HepG2 (cell line): ENCODE measurements around the gene SPATA25. TPM values are rescaled to one million over a fixed set of nuclear protein-coding genes. Genes with fewer than 3 reads are reported as not detected.

Experiments used
- BCL6 ChIP-seq: IDR thresholded peaks from 2 replicates; pipeline ENCODE4 v1.6.1; 2016; ENCODE audit warnings: missing genetic modification reagents, missing compliant biosample characterization
- GABPA ChIP-seq, 2 experiments: IDR thresholded peaks; 2 replicates each; pipeline ENCODE4 v1.6.1; 2011 to 2016; ENCODE audit warnings: low read depth in 2 of 2, low read length in 1 of 2, missing biosample characterization in 1 of 2, missing genetic modification characterization in 1 of 2
- KDM5B ChIP-seq: sonication (generic); formaldehyde crosslinking; IDR thresholded peaks from 2 replicates; pipeline ENCODE4 v1.4.0; 2020; ENCODE audit warnings: missing genetic modification reagents, mild to moderate bottlenecking, borderline replicate concordance
- NR0B2 ChIP-seq: sonication (generic); formaldehyde crosslinking; IDR thresholded peaks from 2 replicates; pipeline ENCODE4 v1.4.0; 2020; ENCODE audit warnings: mild to moderate bottlenecking, missing genetic modification reagents
- NR2C2 ChIP-seq: sonication (generic); formaldehyde crosslinking; IDR thresholded peaks from 2 replicates; pipeline ENCODE4 v1.4.0; 2020; ENCODE audit warnings: missing genetic modification reagents, mild to moderate bottlenecking, moderate library complexity, borderline replicate concordance
- PITX1 ChIP-seq: sonication (generic); formaldehyde crosslinking; IDR thresholded peaks from 2 replicates; pipeline ENCODE4 v1.5.1; 2020; ENCODE audit warnings: mild to moderate bottlenecking, missing genetic modification reagents
- RAD51 ChIP-seq: fragments of 450-650 bp; IDR thresholded peaks from 2 replicates; pipeline ENCODE4 v1.6.1; 2016; ENCODE audit warnings: borderline replicate concordance
- REL ChIP-seq: sonication (generic); formaldehyde crosslinking; conservative IDR thresholded peaks from 2 replicates; pipeline ENCODE4 v1.8.0; 2022; ENCODE audit warnings: mild to moderate bottlenecking, missing genetic modification reagents, moderate library complexity
- REST ChIP-seq, 2 experiments: IDR thresholded peaks; 2 replicates each; pipeline ENCODE4 v1.6.1; 2011 to 2012; ENCODE audit warnings: low read length in 2 of 2, borderline replicate concordance in 1 of 2, low read depth in 1 of 2, mild to moderate bottlenecking in 1 of 2, moderate library complexity in 1 of 2
- RNF2 ChIP-seq: fragments of 450-650 bp; conservative IDR thresholded peaks from 2 replicates; pipeline ENCODE4 v1.6.1; 2016; ENCODE audit warnings: low read depth
- SNAPC2 ChIP-seq: sonication (generic); formaldehyde crosslinking; IDR thresholded peaks from 2 replicates; pipeline ENCODE4 v1.8.1; 2022; ENCODE audit warnings: mild to moderate bottlenecking, missing genetic modification reagents
- SOX6 ChIP-seq, 2 experiments: fragments of 450-650 bp in 1 of 2; sonication (generic) in 1 of 2; formaldehyde crosslinking in 1 of 2; IDR thresholded peaks; 2 replicates each; pipeline versions ENCODE4 v1.4.0 to v1.6.1; 2017 to 2020; ENCODE audit warnings: antibody characterized with exemption in 1 of 2, mild to moderate bottlenecking in 1 of 2, missing genetic modification reagents in 1 of 2
- ZBTB38 ChIP-seq: sonication (generic); formaldehyde crosslinking; IDR thresholded peaks from 2 replicates; pipeline ENCODE4 v1.5.1; 2020; ENCODE audit warnings: mild to moderate bottlenecking, missing genetic modification reagents
- ZNF225 ChIP-seq: sonication (generic); formaldehyde crosslinking; IDR thresholded peaks from 2 replicates; pipeline ENCODE4 v1.4.0; 2020; ENCODE audit warnings: mild to moderate bottlenecking, missing genetic modification reagents
- ZNF331 ChIP-seq: sonication (generic); formaldehyde crosslinking; IDR thresholded peaks from 2 replicates; pipeline ENCODE4 v1.4.0; 2020; ENCODE audit warnings: missing genetic modification reagents
- ZNF512 ChIP-seq: sonication (generic); formaldehyde crosslinking; IDR thresholded peaks from 2 replicates; pipeline ENCODE4 v1.4.0; 2020; ENCODE audit warnings: mild to moderate bottlenecking, missing genetic modification reagents
- ZNF619 ChIP-seq: sonication (generic); formaldehyde crosslinking; IDR thresholded peaks from 2 replicates; pipeline ENCODE4 v1.4.0; 2020; ENCODE audit warnings: mild to moderate bottlenecking, missing genetic modification reagents
- ZNF710 ChIP-seq: sonication (generic); formaldehyde crosslinking; IDR thresholded peaks from 2 replicates; pipeline ENCODE4 v1.5.0; 2020; ENCODE audit warnings: mild to moderate bottlenecking, missing genetic modification reagents, borderline replicate concordance
- ZNF761 ChIP-seq: sonication (generic); formaldehyde crosslinking; conservative IDR thresholded peaks from 2 replicates; pipeline ENCODE4 v1.4.0; 2020; ENCODE audit warnings: mild to moderate bottlenecking, missing genetic modification reagents
- ZNF788 ChIP-seq: sonication (generic); formaldehyde crosslinking; IDR thresholded peaks from 2 replicates; pipeline ENCODE4 v1.5.0; 2020; ENCODE audit warnings: mild to moderate bottlenecking, missing genetic modification reagents, borderline replicate concordance
- polyA plus RNA-seq, 8 experiments: library from polyadenylated mRNA; depleted of rRNA in 3 of 8; stranded (reverse) in 7 of 8; unstranded in 1 of 8; fragments of >200 nt; fragmentation: Illumina TruSeq in 4 of 8; extraction: Trizol in 4 of 8; gene quantifications; 2 replicates each; pipeline versions ENCODE4 v1.2.1 to v1.2.3, GENCODE V29; 2011 to 2016; ENCODE audit warnings: low read depth in 4 of 8, missing spikeins in 1 of 8, mixed read lengths in 1 of 8; ENCODE audit not compliant: insufficient read depth in 1 of 8
- total RNA-seq, 5 experiments: library from RNA; depleted of rRNA; stranded (reverse); fragments of >200 nt; fragmentation: Illumina TruSeq; extraction: Trizol; gene quantifications; 2 replicates each; pipeline ENCODE4 v1.2.3, GENCODE V29; 2016; ENCODE audit warnings: low read depth in 1 of 5

The SPATA25 gene
- total and polyA plus RNA-seq, 2 of the 13 experiments (the other 11 are each of a cell fraction or from before 2014, with no cell fraction given) = 4.8 to 7.6 TPM

GRCh38 chr20:45911486-45912343 is 24.3 kb upstream of the SPATA25 start, which contains the start of gene PLTP (continued):
- TF ChIP-seq ZNF710 (CRISPR knock-in tag) (0 out of 2 replicates have a peak, but pooled peaks have one; percentile 5), ZNF788 (CRISPR knock-in tag) (peak; percentile 46; the same call in 1 of the 2 replicates), ZNF761 (CRISPR knock-in tag) (peak; percentile 70; the same call in 1 of the 2 replicates), ZNF331 (CRISPR knock-in tag) (0 out of 2 replicates have a peak, but pooled peaks have one; percentile 14), SOX6 (IDR thresholded peaks at IDR 0.05) (no peak), SOX6 (CRISPR knock-in tag; IDR thresholded peaks at IDR 0.05) (no peak; the same call in none of the 2 replicates), PITX1 (CRISPR knock-in tag) (peak; percentile 78), ZBTB38 (CRISPR knock-in tag) (0 out of 2 replicates have a peak, but pooled peaks have one; percentile 8), REST (IDR thresholded peaks at IDR 0.05; ENCODE audit: borderline replicate concordance in 1 of 2, low read depth in 1 of 2, low read length in 2 of 2) (no peak), KDM5B (peak; percentile 79), ZNF225 (CRISPR knock-in tag) (0 out of 2 replicates have a peak, but pooled peaks have one; percentile 45), NR2C2 (CRISPR knock-in tag) (0 out of 2 replicates have a peak, but pooled peaks have one; percentile 29), ZNF619 (CRISPR knock-in tag) (0 out of 2 replicates have a peak, but pooled peaks have one; percentile 22), REL (CRISPR knock-in tag) (peak; percentile 50; the same call in 1 of the 2 replicates), ZNF512 (CRISPR knock-in tag) (no peak), SNAPC2 (CRISPR knock-in tag) (no peak), BCL6 (CRISPR knock-in tag) (no peak), GABPA (IDR thresholded peaks at IDR 0.05; ENCODE audit: low read depth, low read length) (no peak), GABPA (CRISPR knock-in tag; IDR thresholded peaks at IDR 0.05; ENCODE audit: low read depth) (no peak), RAD51 (peak; percentile 8; the same call in 1 of the 2 replicates), RNF2 (no peak), NR0B2 (no peak)
